Esophagus mucosa (tissue), 1 donor: ENCODE measurements around the gene ENDOU. TPM values are rescaled to one million over a fixed set of nuclear protein-coding genes. Genes with fewer than 3 reads are reported as not detected.
A peak's percentile ranks its signal among the peaks of the same experiment; 100 is the strongest.

ENCODE experiments used
- ATAC-seq: fragments of 200-7000 bp; cut with Tn5 transposase; one replicate; pipeline ENCODE4 v1.9.1; 2020
- total RNA-seq: library from RNA; stranded (reverse); gene quantifications from one replicate; pipeline ENCODE4 v1.2.4, GENCODE V29; 2023
- donor health status: DM: yes; HTN: yes; CAD: no.

Gene ENDOU
- total RNA-seq, 1 donor from 2014 or later, result 66.9 TPM

DNA sequence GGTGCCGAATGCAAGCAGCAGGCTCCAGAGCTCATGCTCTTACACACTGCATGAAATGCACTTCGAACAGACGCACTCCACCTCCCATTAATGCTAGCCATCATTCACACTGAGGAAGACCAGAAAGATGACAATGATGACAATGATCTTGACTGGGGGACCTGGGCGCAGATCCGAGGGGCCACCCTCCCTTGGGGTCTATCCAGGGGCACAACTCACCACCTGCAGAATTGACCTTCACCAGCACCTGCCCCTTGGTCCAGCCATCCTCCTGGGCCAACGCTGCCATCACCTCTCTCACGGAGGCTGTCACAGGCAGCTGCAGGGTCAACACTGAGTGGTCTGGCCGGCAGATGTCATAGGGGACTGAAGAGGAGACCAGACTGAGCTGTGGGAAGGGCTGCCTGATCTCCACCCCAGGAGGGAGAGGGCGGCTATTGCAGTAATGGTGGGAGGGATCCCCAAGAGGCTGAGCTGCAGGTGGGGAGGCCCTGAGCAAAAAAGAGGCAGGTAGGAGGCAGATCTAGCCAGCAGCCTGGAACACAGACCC lies 18.1 kb upstream of the ENDOU start:
- ATAC-seq, result no peak

GRCh38 chr12:47742253-47742825 lies 17.0 kb upstream of the ENDOU start:
- ATAC-seq, result peak; percentile 34

GRCh38 chr12:47741340-47741703 lies 16.0 kb upstream of the ENDOU start:
- ATAC-seq, result peak; percentile 4

GRCh38 chr12:47740606-47741339 lies 15.5 kb upstream of the ENDOU start:
- no peak for ATAC-seq

GRCh38 chr12:47739979-47740378 lies 14.7 kb upstream of the ENDOU start:
- ATAC-seq, result peak; percentile 21

DNA sequence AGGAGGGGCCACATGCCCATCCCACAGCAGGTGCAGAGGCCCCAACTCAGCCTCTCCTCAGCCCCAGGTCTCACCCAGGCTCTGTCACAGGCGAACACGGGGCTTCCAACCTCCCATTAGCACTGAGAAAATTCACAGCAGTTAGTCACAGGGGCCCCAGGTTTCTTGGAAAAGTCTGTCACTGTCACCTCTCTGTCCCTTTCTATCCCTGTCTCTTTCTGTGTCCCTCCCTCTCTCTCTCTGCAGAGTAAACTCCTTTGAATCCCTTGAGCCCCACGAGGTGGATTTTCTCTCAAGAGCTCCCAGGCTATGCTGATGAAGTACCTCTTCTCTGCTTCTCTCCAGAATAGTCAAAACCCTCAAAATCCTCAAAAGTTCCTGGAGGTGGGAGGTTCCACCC lies 14.0 kb upstream of the ENDOU start:
- no peak for ATAC-seq

DNA sequence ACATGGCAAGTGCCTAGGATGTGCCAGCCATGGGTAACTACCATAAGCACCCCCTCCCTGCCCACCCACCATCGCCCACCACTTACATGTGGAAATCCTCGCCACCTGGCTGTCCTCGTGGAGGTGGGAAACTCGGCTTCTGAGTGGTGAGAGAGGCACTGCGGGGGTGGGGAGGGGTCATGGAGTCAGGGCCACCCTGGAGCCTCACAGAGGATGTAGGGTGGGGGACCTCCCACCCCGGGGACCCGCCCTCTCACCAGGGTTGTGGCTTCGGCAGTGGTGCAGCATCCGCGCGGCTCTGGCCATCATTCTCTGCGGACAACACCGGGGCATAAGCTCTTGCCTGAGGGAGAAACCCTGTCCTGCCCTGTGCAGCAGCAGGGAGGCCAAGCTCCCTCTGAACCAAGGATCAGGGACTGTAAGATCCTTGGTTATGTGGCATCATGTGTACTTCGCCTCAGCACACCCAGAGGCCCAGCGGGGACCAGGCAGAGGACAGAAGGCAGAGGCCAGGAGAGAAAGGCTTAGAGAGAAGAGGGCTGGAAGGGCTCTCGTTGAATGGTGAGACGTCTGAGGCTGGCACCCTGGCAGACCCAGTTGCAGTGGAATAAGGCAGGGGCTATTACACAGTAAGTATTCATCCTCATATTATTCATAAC lies 12.8 kb upstream of the ENDOU start:
- ATAC-seq, result no peak

DNA sequence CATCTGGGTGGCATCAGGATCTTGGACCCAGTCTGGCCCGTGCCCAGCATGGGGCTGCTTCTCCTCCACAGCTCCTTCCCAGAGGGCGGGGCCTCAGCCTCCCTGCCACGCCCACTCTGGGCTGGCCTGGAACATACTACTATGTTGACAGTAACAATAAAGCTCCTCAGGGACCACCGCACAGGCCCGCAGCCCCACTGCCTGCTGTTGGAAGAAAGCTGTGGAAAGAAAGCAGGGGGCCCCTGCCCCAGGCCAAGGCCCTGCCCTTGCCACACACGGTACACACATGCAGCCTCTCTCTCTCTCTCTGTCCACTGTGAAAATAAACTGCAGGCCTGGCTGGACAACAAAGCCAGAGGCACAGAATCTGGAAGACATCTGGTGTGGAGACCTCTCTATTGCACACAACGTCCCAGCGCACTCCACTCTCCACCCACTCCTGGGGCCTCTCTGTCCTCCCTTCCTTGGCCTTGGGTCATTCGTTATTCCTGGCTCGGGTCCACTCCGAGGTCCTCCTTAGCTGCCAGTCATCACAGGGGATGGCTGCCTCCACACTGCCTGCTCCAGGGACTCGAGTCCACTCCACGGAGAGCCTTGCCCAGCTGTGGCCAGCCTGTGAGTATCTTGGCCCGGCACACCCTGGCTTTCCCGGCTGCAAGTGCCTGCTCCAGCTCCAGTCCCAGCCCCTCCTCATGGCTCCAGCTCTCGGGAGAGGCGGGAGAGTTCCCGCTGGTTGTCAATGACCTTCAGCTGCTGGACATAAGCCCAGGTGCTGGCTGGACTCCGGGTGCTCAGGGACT lies 11.8 kb upstream of the ENDOU start:
- ATAC-seq, result peak; percentile 4

GRCh38 chr12:47736216-47736615 lies 10.9 kb upstream of the ENDOU start:
- ATAC-seq, result no peak

GRCh38 chr12:47735649-47736048 lies 10.4 kb upstream of the ENDOU start:
- ATAC-seq, result peak; percentile 70

- no peak for ATAC-seq
These were observed 9.6 kb upstream of the ENDOU start for GRCh38 chr12:47734725-47735480.

DNA sequence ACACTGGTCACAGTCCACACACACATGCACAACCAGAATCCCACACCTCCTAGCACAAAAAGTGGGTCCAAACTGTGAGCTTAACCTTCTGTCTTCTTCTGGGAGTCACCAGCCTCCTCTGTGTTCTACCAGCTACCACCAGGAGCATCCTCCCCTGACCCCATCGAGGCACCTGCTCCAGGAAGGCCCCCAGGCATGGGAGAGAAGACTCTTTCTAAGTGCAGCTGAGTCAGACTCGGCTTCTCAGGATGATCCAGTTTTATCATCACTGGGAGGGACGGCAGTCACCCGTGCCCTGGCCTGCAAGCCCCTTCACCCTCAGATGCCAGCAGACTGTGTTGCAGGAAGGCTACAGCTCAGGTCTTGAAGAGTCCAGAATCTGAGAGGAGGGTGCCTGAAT lies 7.9 kb upstream of the ENDOU start:
- ATAC-seq, result peak; percentile 14

GRCh38 chr12:47732504-47732903 lies 7.2 kb upstream of the ENDOU start:
- ATAC-seq, result no peak

DNA sequence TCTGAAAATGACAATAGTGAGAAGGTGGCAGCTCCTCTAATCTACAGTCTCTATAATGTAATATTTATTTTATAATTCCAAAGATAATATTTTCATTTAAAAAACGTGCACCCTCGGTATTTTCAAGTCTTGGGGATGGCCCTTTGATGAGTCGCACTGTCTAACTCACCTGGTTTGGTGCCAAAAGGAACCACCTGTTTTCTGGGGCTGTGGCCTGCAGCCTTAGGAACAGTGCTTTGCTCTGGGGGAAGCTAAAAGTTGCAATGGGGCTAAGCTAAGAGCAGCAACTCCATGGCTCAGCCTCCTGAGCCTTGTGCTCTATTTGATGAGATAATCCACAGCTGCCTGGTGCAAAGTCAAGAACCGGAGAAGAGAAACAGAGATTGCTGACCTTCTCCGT lies 6.4 kb upstream of the ENDOU start:
- ATAC-seq, result no peak

GRCh38 chr12:47730341-47730744 lies 5.1 kb upstream of the ENDOU start:
- ATAC-seq, result no peak

- peak; percentile 15 for ATAC-seq
These were observed 3.9 kb upstream of the ENDOU start for GRCh38 chr12:47729233-47729632.

GRCh38 chr12:47725893-47726292 lies 603 bp upstream of the ENDOU start:
- peak; percentile 38 for ATAC-seq

DNA sequence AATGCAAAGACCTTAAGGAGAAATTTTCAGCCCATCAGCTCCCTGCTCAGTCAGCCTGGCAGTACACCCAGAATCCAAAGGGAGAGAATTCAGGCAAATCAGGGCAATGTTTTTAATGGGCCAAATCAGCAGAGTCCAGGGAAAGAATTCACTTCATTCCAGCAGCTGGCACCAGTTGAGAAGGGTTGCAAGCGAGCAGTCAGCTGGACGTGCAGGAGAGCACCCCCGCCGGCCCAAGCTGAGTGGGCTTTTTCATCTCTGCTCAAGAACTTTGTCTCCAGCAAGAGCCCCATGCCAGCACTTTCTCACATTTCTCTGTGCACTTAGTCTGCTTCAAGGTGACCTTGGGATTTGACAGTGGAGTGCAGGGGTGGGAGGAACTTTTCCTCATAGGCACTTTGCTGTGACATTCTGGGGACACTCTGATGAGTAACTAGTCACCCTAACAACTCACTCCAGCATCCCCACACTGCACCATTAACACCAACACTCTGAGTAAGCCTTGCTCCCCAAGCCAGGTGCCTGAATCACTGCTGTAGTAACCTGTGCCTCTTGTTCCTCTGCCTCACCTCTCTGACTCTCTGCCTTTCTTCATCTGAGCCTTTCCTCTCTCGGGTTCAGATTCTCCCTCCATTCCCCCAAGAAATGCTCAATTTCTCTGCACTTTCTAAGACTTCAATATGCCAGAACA lies 2.2 kb downstream of the ENDOU start:
- ATAC-seq, result peak; percentile 72

DNA sequence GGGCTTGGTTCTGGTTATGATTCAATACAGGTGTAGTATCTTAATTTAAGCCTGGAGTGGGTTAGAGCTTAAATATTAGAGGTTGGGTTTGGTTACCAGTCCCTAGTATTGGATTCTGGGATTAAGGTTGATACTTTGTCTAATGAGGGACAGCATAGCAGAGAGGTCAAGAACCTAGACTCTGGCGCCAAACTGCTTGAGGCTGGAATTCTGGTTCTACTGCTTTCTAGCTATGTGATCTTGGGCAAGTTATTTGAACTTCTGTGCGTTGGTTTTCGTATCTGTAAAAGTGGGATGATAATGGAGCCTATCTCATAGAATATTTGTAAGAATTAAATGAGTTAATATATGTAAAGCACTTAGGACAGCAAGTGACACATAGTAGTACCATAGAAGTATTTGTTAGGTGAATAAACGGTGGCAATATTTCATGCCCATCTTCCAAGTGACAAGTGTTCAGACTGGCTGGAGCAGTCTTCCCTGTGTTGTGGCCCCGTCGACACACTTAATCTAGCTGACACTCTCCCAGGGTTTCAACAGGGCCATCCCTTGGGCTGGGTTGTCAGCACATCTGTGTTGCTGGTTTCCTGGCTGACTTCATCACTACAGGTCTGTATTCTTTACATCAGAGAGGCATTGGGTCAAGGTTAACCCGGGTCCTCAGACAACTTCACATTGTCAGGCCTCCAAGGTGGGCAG lies 3.0 kb downstream of the ENDOU start:
- peak; percentile 57 for ATAC-seq

DNA sequence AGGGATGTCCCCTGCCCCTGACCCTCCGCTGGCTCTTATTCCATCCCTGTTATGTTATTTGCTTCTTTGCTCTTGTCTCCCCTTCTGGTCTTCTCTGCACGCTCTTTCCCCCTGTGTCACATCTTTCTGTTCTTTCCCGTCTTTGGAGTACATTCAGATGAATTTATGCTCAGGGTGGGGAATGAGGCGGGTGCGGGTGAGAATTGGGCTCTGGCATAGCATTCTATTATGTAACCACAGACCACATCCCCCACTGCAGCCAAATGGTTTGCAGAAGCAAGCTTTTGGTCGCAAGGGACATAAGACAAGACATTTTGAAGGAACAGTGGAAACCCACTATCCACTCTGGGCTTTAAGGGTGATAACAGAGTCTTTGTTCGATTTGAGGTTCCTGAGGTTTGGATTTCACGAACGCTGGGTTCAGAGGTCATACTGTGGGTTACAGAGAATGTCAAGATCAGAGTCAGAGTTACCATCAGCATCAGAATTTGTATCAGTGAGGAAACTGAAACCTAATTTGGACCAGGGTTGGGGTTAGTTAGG lies 3.8 kb downstream of the ENDOU start:
- ATAC-seq, result no peak

DNA sequence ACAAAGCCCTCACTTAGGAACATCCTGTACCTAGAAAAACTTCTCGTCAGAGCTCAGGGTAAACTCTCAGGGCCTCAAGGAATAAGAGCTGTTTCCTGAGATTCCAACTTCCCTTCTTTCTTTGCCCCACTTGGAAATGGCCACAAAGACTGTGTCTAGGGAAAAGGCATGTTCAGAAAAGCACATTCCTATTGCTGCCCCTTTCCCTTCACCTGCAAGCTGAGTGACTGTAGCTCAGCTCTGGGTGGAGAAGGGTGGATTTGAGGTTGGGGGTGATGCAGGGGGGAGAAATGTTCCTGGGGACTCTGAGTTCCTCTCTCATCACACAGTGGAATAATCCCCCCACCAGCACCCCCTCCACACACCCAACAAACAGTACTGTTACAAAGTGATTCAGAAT lies 6.8 kb downstream of the ENDOU start:
- no peak for ATAC-seq
